Parathyroid adenoma (tissue), 2 donors: ENCODE results near the gene VAT1L.

Experiments
- H2AFZ ChIP-seq: fragments of 300-600 bp; sonication (generic); one replicate; pipeline ENCODE4 v1.7.0; 2017; ENCODE audit warnings: antibody characterized with exemption, mild to moderate bottlenecking
- H3K27ac ChIP-seq: fragments of 300-600 bp; sonication (generic); one replicate; pipeline ENCODE4 v1.7.0; 2017
- H3K27me3 ChIP-seq: fragments of 300-600 bp; sonication (generic); one replicate; pipeline ENCODE4 v1.7.0; 2017; ENCODE audit warnings: low read length; ENCODE audit not compliant: control insufficient read depth, insufficient read depth
- H3K36me3 ChIP-seq: fragments of 300-600 bp; sonication (generic); one replicate; pipeline ENCODE4 v1.7.0; 2017; ENCODE audit warnings: low read length; ENCODE audit not compliant: control insufficient read depth, insufficient read depth
- H3K4me1 ChIP-seq: fragments of 300-600 bp; sonication (generic); one replicate; pipeline ENCODE4 v1.7.0; 2017; ENCODE audit warnings: control low read depth
- H3K4me2 ChIP-seq: fragments of 300-600 bp; sonication (generic); one replicate; pipeline ENCODE4 v1.7.0; 2017; ENCODE audit warnings: low read length
- H3K4me3 ChIP-seq: fragments of 300-600 bp; sonication (generic); one replicate; pipeline ENCODE4 v1.7.0; 2017; ENCODE audit warnings: low read depth, low read length
- H3K79me2 ChIP-seq: fragments of 300-600 bp; sonication (generic); one replicate; pipeline ENCODE4 v1.7.0; 2017; ENCODE audit warnings: control low read depth
- H3K9ac ChIP-seq: fragments of 300-600 bp; sonication (generic); one replicate; pipeline ENCODE4 v1.7.0; 2017; ENCODE audit warnings: mild to moderate bottlenecking
- H3K9me3 ChIP-seq: fragments of 300-600 bp; sonication (generic); one replicate; pipeline ENCODE4 v1.7.0; 2017; ENCODE audit warnings: low read length; ENCODE audit not compliant: control insufficient read depth
- CTCF ChIP-seq: fragments of 300-600 bp; sonication (generic); IDR thresholded peaks from one replicate; pipeline ENCODE4 v1.7.0; 2017; ENCODE audit warnings: antibody characterized with exemption, mild to moderate bottlenecking
- donor health status: primary hyperparathyroidism.

The VAT1L gene

GRCh38 chr16:77844801-77845200 is 56.4 kb downstream of the VAT1L start:
- Histone ChIP-seq H3K4me3 (no peak overlapping the region), H3K79me2 (no peaks in the 10 kb centered on the region), H3K9me3 (no peaks in the 10 kb centered on the region), H2AFZ (no peak overlapping the region), H3K36me3 (no peaks in the 10 kb centered on the region), H3K27ac (no peak overlapping the region), H3K4me2 (no peak overlapping the region), H3K9ac (no peak overlapping the region), H3K27me3 (no peaks in the 10 kb centered on the region), H3K4me1 (no peaks in the 10 kb centered on the region)
- TF ChIP-seq CTCF: no peak

- Histone ChIP-seq H3K4me2 (no peak overlapping the region), H3K4me3 (no peak overlapping the region), H3K27me3 (no peaks in the 10 kb centered on the region), H3K27ac (no peak overlapping the region), H2AFZ (no peak overlapping the region), H3K79me2 (no peaks in the 10 kb centered on the region), H3K36me3 (no peaks in the 10 kb centered on the region), H3K9me3 (no peaks in the 10 kb centered on the region), H3K9ac (no peak overlapping the region), H3K4me1 (no peaks in the 10 kb centered on the region)
- no peak for TF ChIP-seq CTCF
Measured at GRCh38 chr16:77849646-77850258, 61.4 kb downstream of the VAT1L start.

GRCh38 chr16:77850636-77851333 is 62.4 kb downstream of the VAT1L start:
- Histone ChIP-seq H3K4me2 (no peak overlapping the region), H2AFZ (no peak overlapping the region), H3K4me1 (no peaks in the 10 kb centered on the region), H3K9me3 (no peaks in the 10 kb centered on the region), H3K27me3 (no peaks in the 10 kb centered on the region), H3K9ac (no peak overlapping the region), H3K4me3 (no peak overlapping the region), H3K36me3 (no peaks in the 10 kb centered on the region), H3K27ac (no peak overlapping the region), H3K79me2 (no peaks in the 10 kb centered on the region)
- no peak for TF ChIP-seq CTCF

- TF ChIP-seq CTCF: no peak
- H3K4me2 ChIP-seq: no peak overlapping the region
- no peak overlapping the region for H2AFZ ChIP-seq
- no peak overlapping the region for H3K27ac ChIP-seq
- H3K9me3 ChIP-seq: no peaks in the 10 kb centered on the region
- H3K36me3 ChIP-seq: no peaks in the 10 kb centered on the region
- no peak overlapping the region for H3K4me3 ChIP-seq
- no peaks in the 10 kb centered on the region for H3K79me2 ChIP-seq
- H3K9ac ChIP-seq: no peak overlapping the region
- no peaks in the 10 kb centered on the region for H3K4me1 ChIP-seq
- no peaks in the 10 kb centered on the region for H3K27me3 ChIP-seq
Measured at GRCh38 chr16:77853161-77853560, 64.8 kb downstream of the VAT1L start.
